Omental fat pad (tissue), 4 donors: Measurements from ENCODE around the gene MEMO1. TPM values are rescaled to one million over a fixed set of nuclear protein-coding genes. Genes with fewer than 3 reads are reported as not detected.
"Not testable (repeated sequence)": the region's sequence is repeated elsewhere in the genome, so short reads cannot be mapped to it uniquely, and the experiment has no call there.

Experiments used
- ATAC-seq: fragments of 150-250 bp; one replicate; pipeline ENCODE4 v1.9.1; 2016; ENCODE audit warnings: mild to moderate bottlenecking, moderate library complexity; ENCODE audit not compliant: low FRiP score
- DNase-seq: peaks from one replicate; pipeline ENCODE4 v3.0.0-alpha.2; 2019; ENCODE audit warnings: low spot score
- total RNA-seq, 4 donors: library from RNA; depleted of rRNA; stranded (reverse); fragments of >200 nt; gene quantifications; one replicate each; pipeline ENCODE4 v1.1.0, GENCODE V29; 2016
- TF ChIP-seq, protein P1 (sequence below), 3 donors: fragments of 450-650 bp; IDR thresholded peaks; one replicate each; pipeline ENCODE4 v1.5.1; 2016 to 2017; ENCODE audit warnings: antibody characterized with exemption in 3 of 3, mild to moderate bottlenecking in 3 of 3, moderate library complexity in 2 of 3

MEMO1 gene
- total RNA-seq, 4 donors from 2014 or later = 14.7 to 26.2 (median 21.7) TPM

DNA sequence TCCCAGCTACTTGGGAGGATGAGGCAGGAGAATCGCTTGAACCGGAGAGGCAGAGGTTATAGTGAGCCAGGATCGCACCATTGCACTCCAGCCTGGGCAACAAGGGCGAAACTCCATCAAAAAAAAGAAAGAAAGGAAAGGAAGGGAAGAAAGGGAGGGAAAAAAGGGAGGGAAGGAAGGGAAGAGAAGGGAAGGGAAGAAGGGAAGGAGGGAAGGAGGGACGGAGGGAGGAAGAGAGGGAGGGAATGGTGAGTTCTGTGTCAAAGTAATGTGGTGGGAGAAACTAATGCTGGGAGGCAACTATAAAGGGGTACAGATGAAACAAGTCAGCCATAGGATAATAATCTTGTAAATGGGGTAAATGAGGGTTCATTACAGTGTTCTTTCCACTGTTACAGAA is 45.7 kb downstream of the MEMO1 start:
- TF ChIP-seq, protein P1, sequence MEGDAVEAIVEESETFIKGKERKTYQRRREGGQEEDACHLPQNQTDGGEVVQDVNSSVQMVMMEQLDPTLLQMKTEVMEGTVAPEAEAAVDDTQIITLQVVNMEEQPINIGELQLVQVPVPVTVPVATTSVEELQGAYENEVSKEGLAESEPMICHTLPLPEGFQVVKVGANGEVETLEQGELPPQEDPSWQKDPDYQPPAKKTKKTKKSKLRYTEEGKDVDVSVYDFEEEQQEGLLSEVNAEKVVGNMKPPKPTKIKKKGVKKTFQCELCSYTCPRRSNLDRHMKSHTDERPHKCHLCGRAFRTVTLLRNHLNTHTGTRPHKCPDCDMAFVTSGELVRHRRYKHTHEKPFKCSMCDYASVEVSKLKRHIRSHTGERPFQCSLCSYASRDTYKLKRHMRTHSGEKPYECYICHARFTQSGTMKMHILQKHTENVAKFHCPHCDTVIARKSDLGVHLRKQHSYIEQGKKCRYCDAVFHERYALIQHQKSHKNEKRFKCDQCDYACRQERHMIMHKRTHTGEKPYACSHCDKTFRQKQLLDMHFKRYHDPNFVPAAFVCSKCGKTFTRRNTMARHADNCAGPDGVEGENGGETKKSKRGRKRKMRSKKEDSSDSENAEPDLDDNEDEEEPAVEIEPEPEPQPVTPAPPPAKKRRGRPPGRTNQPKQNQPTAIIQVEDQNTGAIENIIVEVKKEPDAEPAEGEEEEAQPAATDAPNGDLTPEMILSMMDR (IDR thresholded peaks at IDR 0.05) = no peak
- no peak for ATAC-seq
- no peak for DNase-seq

DNA sequence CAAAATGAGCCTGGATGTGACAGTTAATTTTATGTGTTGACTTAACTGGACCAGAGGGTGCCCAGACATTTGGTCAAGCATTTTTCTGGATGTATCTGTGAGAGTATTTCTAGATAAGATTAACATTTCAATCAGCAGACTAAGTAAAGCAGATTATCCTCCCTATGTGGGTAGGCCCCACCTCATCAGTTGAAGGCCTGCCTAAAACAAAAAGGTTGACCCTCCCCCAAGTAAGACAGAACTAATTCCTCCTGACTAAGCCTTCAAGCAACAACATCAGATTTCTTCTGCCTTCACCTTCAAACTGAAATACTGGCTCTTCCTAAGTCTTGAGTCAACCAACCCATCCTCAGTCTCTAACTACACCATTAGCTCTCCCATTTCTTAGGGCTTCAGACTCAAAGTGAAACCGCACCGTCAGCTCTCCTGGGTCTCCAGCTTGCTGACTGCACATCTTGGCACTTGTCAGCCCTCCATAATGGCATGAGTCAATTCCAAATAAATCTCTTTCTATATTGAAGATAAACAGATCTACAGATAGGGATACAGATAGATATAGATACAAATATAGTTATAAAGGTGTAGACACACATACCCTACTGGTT is 47.9 kb downstream of the MEMO1 start:
- DNase-seq = no peak
- TF ChIP-seq, protein P1 (IDR thresholded peaks at IDR 0.05) = no peak

DNA sequence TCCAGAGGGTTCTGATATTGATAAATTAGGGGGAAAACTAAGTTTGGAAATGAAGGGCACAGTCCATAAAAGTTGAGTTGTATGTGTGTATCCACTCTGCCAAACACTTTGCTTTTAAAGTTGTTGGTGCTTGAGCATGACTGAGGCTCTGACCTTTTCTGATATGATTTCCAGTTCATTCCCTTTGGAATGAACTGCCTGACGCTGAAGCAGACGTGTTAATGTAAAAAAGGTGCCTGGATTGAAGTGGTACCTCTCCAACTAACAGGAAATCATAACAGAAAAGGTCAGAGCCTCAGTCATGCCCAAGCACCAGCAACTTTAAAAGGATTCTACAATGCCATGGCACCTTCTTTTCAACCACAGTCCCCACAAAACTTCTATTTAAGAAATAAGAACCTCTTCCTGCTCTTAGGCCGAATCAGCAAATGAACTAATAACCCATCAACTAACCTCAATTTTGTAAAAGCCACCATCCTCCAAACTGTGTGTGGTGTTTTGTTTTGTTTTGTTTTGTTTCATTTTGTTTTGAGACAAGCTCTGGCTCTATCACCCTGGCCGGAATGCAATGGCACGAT is 52.6 kb downstream of the MEMO1 start:
- TF ChIP-seq, protein P1 (IDR thresholded peaks at IDR 0.05) = no peak
- DNase-seq = no peak
- ATAC-seq = no peak

More for the DNA sequence above, 47.9 kb downstream of the MEMO1 start:
- no peak for ATAC-seq

DNA sequence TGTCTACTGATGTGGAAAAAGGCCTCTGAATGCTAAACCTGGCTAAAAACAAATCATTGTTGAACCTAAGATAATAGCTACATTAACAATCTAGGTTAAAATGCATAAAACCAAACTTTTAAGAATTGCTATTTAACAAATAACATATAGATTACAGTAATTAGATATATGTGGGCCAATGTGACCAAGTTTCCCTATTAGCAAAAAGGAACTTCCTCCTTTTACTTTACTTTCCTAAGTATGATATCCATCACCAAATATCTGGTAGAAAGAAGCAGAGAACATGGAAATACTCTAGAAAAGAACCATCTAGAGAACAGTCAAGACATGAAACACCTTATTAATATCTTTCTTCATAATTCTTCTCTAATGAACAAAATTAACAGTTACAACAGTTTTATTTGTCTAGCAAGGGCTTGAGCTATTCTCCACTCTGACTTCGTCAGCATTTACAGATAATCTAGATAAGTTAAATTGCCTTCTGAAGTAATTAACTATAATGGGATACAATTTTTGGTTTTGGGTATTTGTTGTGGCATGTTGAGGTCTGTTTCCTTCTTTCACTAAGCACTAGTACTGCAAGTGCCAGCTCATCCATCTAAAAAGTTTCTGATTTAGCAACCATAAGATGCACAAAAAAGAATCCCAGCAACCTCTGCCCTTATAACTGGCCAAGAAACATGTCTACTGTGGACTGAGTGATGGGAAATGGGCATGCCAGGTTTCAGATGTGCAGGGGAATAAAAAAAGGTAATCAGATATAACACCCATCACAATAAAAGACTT is 53.3 kb downstream of the MEMO1 start:
- ATAC-seq = no peak
- TF ChIP-seq, protein P1 (IDR thresholded peaks at IDR 0.05) = no peak
- no peak for DNase-seq

DNA sequence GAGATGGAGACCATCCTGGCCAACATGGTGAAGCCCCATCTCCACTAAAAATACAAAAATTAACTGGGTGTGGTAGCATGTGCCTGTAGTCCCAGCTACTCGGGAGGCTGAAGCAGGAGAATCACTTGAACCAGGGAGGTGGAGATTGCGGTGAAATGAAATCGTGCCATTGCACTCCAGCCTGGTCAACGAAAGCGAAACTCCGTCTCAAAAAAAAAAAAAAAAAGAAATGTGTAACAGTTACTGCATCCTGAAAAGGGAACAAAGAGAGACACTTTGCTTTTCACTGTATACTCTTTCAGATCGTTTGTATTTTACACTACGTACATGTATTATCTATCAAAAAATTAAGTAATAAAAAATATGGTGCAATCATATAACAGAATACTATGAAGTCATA is 53.9 kb downstream of the MEMO1 start:
- not testable (repeated sequence) for DNase-seq, ATAC-seq

DNA sequence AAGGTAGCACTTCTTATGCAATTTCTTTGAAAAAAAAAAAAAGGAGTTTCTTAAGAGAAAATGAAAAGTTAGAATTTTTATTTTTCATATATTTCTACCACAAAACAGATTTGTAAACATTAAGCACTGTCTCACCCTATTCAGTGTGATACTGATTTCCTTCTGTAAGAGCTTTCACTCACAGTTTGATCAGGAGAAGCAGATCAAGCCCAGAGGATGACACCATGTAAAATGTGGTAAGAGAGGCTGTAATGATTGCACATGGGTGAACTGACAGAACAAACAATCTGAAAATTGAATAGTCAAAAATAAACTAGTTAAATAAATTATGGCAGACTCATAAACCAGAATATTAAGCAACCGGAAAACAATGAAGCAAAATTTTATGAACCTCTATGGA is 54.5 kb downstream of the MEMO1 start:
- TF ChIP-seq, protein P1 (IDR thresholded peaks at IDR 0.05) = no peak
- ATAC-seq (no peak), DNase-seq (no peak)

DNA sequence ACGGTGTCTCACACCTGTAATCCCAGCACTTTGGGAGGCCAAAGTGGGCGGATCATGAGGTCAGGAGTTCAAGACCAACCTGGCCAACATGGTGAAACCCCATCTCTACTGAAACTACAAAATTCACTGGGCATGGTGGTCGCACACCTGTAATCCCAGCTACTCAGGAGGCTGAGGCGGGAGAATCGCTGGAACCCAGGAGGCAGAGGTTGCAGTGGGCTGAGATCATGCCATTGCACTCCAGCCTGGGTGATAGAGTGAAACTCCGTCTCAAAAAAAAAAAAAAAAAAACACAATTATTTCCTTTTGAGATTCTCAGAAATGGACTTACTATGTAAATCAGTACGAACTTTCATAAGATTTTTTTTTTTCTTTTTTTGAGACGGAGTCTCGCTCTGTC is 57.7 kb downstream of the MEMO1 start:
- not testable (repeated sequence) for ATAC-seq, DNase-seq
